ENCODE measurements around the gene MGP.

Gene MGP

DNA sequence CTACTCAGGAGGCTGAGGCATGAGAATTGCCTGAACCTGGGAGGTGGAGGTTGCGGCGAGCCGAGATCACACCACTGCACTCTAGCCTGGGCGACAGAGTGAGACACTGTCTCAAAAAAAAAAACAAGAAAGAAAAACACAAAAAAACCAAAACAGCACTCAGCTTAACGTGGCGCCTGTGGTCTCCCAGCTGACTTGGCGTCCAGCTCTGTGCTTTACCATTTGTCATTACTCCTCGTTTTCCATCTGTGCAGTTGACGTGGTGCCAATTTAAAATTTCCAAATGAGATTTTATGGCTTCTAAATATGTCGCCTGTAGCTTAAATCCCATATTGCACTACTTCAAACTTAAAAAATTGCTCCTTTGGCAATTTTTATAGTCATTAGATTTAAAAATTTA, 2.0 kb downstream of the MGP start:
- Histone ChIP-seq H3K27ac (ENCODE audit: low read depth, low read length) (no peak overlapping the region), H3K4me3 (ENCODE audit: low read depth, low read length) (no peak overlapping the region), H3K9ac (ENCODE audit: low read length) (no peak overlapping the region), H3K4me1 (ENCODE audit: control insufficient read depth, insufficient read depth, low read length) (no peaks in the 10 kb centered on the region), H3K27me3 (ENCODE audit: control insufficient read depth, insufficient read depth, low read length) (no peaks in the 10 kb centered on the region), H3K9me3 (ENCODE audit: control insufficient read depth, insufficient read depth, low read depth, low read length) (no peaks in the 10 kb centered on the region), H3K36me3 (ENCODE audit: control insufficient read depth, insufficient read depth, low read length) (no peaks in the 10 kb centered on the region)

GRCh38 chr12:14880890-14881453, 4.7 kb downstream of the MGP start:
- H3K4me3 ChIP-seq (ENCODE audit: low read depth, low read length), result no peak overlapping the region

DNA sequence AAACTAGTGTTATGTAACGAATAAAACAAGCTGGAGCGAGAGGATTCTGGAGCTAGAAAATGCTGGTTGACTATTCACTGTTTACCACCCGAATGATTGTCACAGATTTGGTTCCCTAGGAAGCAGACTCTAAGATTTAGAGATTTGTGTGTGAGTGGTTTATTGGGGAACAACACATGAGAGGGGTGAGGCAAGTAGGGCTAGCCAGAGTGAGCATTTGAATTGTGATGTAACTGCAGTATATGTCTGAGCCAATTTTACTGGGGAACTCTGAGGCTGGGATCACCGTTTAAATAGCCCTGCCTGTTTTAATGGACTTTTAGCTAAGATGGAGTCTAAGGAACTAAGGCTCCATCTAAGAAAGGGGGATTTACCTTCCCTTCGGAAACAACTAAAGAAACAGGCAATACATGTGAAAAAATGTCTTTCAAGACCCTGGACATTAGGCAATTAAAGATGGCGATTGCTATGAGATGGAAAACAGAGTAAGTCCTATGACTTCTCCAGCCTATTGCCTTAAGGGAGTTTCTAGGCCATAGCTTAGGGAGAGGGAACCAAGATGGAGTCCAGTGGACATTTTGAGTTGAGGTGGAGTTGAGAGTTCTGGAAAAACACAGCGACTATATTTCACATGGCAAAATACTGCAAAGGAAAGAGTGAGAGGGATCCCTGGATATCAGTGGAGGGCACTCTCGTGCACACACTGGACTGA, 6.3 kb downstream of the MGP start:
- no peaks in the 10 kb centered on the region for H3K36me3 ChIP-seq (ENCODE audit: control insufficient read depth, insufficient read depth, low read length)

More at GRCh38 chr12:14880890-14881453, 4.7 kb downstream of the MGP start:
- no peaks in the 10 kb centered on the region for H3K4me1 ChIP-seq (ENCODE audit: control insufficient read depth, insufficient read depth, low read length)
- H3K27me3 ChIP-seq (ENCODE audit: control insufficient read depth, insufficient read depth, low read length), result no peaks in the 10 kb centered on the region
- H3K9me3 ChIP-seq (ENCODE audit: control insufficient read depth, insufficient read depth, low read depth, low read length), result no peaks in the 10 kb centered on the region
- no peaks in the 10 kb centered on the region for H3K36me3 ChIP-seq (ENCODE audit: control insufficient read depth, insufficient read depth, low read length)
- no peak overlapping the region for H3K9ac ChIP-seq (ENCODE audit: low read length)
- no peak overlapping the region for H3K27ac ChIP-seq (ENCODE audit: low read depth, low read length)

DNA sequence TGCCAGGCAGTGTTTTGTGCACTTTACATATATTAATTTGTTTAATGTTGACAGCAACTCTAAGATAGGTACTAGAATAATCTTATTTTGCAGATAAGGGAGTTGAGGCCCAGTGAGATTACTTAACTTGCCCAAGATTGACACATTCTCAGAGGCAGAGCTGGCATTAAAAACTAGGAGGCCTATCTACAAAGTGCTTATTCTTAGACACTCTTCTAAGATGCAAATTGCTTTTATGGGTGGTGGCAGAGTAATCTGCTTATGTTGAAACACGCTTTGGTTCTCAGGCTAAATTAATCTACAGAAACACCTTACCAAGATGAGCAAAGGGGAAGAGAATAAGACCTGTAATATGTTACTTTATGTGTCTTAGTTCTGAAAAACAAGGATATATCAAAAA, 7.2 kb downstream of the MGP start:
- Histone ChIP-seq H3K9me3 (ENCODE audit: control insufficient read depth, insufficient read depth, low read depth, low read length) (no peaks in the 10 kb centered on the region), H3K27ac (ENCODE audit: low read depth, low read length) (no peak overlapping the region), H3K4me1 (ENCODE audit: control insufficient read depth, insufficient read depth, low read length) (no peaks in the 10 kb centered on the region), H3K4me3 (ENCODE audit: low read depth, low read length) (no peak overlapping the region), H3K9ac (ENCODE audit: low read length) (no peak overlapping the region), H3K36me3 (ENCODE audit: control insufficient read depth, insufficient read depth, low read length) (no peaks in the 10 kb centered on the region), H3K27me3 (ENCODE audit: control insufficient read depth, insufficient read depth, low read length) (no peaks in the 10 kb centered on the region)

More for the DNA sequence above, 6.3 kb downstream of the MGP start:
- no peak overlapping the region for H3K9ac ChIP-seq (ENCODE audit: low read length)
- no peak overlapping the region for H3K27ac ChIP-seq (ENCODE audit: low read depth, low read length)
- H3K4me3 ChIP-seq (ENCODE audit: low read depth, low read length), result no peak overlapping the region
- no peaks in the 10 kb centered on the region for H3K27me3 ChIP-seq (ENCODE audit: control insufficient read depth, insufficient read depth, low read length)
- no peaks in the 10 kb centered on the region for H3K4me1 ChIP-seq (ENCODE audit: control insufficient read depth, insufficient read depth, low read length)
- H3K9me3 ChIP-seq (ENCODE audit: control insufficient read depth, insufficient read depth, low read depth, low read length), result no peaks in the 10 kb centered on the region

- H3K27ac ChIP-seq (ENCODE audit: low read depth, low read length), result no peak overlapping the region
Measured at GRCh38 chr12:14876833-14877232, 8.8 kb downstream of the MGP start.

GRCh38 chr12:14874882-14875281, 10.8 kb downstream of the MGP start:
- Histone ChIP-seq H3K27ac (ENCODE audit: low read depth, low read length) (no peak overlapping the region), H3K9me3 (ENCODE audit: control insufficient read depth, insufficient read depth, low read depth, low read length) (no peaks in the 10 kb centered on the region), H3K4me3 (ENCODE audit: low read depth, low read length) (no peak overlapping the region), H3K4me1 (ENCODE audit: control insufficient read depth, insufficient read depth, low read length) (no peaks in the 10 kb centered on the region), H3K27me3 (ENCODE audit: control insufficient read depth, insufficient read depth, low read length) (no peaks in the 10 kb centered on the region), H3K36me3 (ENCODE audit: control insufficient read depth, insufficient read depth, low read length) (no peaks in the 10 kb centered on the region), H3K9ac (ENCODE audit: low read length) (no peak overlapping the region)

More at GRCh38 chr12:14876833-14877232, 8.8 kb downstream of the MGP start:
- Histone ChIP-seq H3K9ac (ENCODE audit: low read length) (no peak overlapping the region), H3K4me1 (ENCODE audit: control insufficient read depth, insufficient read depth, low read length) (no peaks in the 10 kb centered on the region), H3K9me3 (ENCODE audit: control insufficient read depth, insufficient read depth, low read depth, low read length) (no peaks in the 10 kb centered on the region), H3K4me3 (ENCODE audit: low read depth, low read length) (no peak overlapping the region), H3K36me3 (ENCODE audit: control insufficient read depth, insufficient read depth, low read length) (no peaks in the 10 kb centered on the region), H3K27me3 (ENCODE audit: control insufficient read depth, insufficient read depth, low read length) (no peaks in the 10 kb centered on the region)

DNA sequence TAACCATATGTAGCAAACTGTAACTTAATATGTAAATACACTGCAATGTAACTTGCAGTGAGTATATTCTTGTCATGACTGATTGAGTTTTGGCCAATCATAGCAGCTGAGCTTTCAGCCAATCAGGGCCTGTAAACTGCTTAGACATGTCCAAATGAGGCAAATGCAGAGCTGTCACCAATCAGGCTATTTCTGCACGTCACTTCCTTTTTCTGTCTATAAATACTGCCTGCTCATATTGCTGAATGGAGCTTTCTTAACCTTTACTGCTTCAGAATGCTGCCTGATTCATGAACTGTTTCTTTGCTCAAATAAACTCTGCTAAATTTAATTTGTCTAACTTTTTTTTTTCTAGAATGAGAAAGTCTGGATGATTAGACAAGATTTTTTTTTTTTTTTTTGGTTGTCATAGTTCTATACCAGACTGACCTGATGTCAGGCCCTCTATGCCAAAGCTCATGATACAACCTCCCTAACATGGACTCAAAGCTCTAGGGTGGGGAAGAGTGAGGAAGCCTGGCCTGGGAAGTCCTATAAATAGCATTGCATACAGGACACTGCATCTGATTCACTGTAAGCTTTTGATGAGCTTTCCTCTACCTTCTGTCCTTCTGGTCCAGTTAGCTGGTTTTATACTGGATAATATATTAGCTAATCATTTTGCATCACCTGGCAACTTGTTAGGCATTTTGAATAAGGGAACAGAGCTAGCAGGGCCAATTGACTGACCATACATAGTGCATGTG, 12.0 kb downstream of the MGP start:
- no peaks in the 10 kb centered on the region for H3K27me3 ChIP-seq (ENCODE audit: control insufficient read depth, insufficient read depth, low read length)

DNA sequence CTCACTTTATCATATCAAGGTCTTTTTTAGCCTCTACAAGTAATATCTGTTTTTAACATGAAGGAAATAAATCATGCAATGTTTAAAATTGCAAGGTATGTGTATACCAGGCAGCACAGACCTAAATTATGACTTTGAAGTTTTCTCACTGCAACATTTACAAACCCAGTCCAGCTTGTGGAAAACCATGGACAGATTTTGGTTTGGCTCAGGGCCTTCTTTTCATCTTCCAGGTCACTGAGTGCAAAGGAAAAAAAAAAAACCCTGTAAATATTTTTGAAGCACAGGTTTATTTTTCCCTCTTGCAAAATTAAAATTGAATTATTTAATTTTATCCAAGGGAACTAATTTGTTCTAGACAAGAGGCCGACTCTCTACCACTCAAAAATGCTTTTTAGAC, 13.8 kb downstream of the MGP start:
- no peak overlapping the region for H3K27ac ChIP-seq (ENCODE audit: low read depth, low read length)
- peaks cover 16% of the 10 kb centered on the region for H3K9me3 ChIP-seq (ENCODE audit: control insufficient read depth, insufficient read depth, low read depth, low read length)
- no peaks in the 10 kb centered on the region for H3K4me1 ChIP-seq (ENCODE audit: control insufficient read depth, insufficient read depth, low read length)
- no peak overlapping the region for H3K9ac ChIP-seq (ENCODE audit: low read length)
- no peaks in the 10 kb centered on the region for H3K27me3 ChIP-seq (ENCODE audit: control insufficient read depth, insufficient read depth, low read length)
- no peaks in the 10 kb centered on the region for H3K36me3 ChIP-seq (ENCODE audit: control insufficient read depth, insufficient read depth, low read length)
- H3K4me3 ChIP-seq (ENCODE audit: low read depth, low read length), result no peak overlapping the region

More for the DNA sequence above, 12.0 kb downstream of the MGP start:
- no peak overlapping the region for H3K27ac ChIP-seq (ENCODE audit: low read depth, low read length)
- H3K4me1 ChIP-seq (ENCODE audit: control insufficient read depth, insufficient read depth, low read length), result no peaks in the 10 kb centered on the region
- no peaks in the 10 kb centered on the region for H3K36me3 ChIP-seq (ENCODE audit: control insufficient read depth, insufficient read depth, low read length)
- peaks cover 2% of the 10 kb centered on the region; the same call in 1 of the 2 replicates for H3K9me3 ChIP-seq (ENCODE audit: control insufficient read depth, insufficient read depth, low read depth, low read length)
- H3K9ac ChIP-seq (ENCODE audit: low read length), result no peak overlapping the region
- no peak overlapping the region for H3K4me3 ChIP-seq (ENCODE audit: low read depth, low read length)

GRCh38 chr12:14871247-14871646, 14.4 kb downstream of the MGP start:
- Histone ChIP-seq H3K4me1 (ENCODE audit: control insufficient read depth, insufficient read depth, low read length) (no peaks in the 10 kb centered on the region), H3K36me3 (ENCODE audit: control insufficient read depth, insufficient read depth, low read length) (no peaks in the 10 kb centered on the region), H3K27ac (ENCODE audit: low read depth, low read length) (no peak overlapping the region), H3K4me3 (ENCODE audit: low read depth, low read length) (no peak overlapping the region), H3K27me3 (ENCODE audit: control insufficient read depth, insufficient read depth, low read length) (no peaks in the 10 kb centered on the region), H3K9ac (ENCODE audit: low read length) (no peak overlapping the region), H3K9me3 (ENCODE audit: control insufficient read depth, insufficient read depth, low read depth, low read length) (peaks cover 20% of the 10 kb centered on the region)

DNA sequence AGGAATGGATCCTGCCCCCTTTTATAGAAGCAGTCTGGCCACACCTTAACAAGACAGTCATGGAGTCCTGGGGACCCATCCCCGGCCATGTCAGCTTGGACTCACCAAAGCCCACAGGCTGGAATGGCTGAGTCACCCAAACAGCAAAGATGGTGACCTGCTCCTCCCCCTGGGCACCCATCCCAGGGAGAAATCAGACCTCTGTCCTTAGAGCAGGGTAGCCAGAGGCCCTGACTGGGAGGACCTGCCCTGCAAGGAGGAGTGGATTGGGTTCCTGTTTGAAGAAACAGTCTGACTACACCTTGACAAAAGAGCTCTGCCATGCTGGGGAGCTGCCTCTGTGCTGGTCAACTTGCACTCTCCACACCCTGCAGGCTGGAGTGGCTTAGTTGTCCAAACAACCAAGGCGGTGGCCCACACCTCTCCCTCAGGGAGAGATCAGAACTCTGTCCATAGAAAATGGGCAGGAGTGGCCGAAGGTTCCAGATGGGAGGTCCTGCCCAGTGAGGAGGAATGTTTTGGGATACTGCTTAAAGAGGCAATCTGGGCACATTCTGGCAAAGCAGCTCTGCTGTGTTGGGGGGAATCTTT, 16.6 kb downstream of the MGP start:
- Histone ChIP-seq H3K9me3 (ENCODE audit: control insufficient read depth, insufficient read depth, low read depth, low read length) (peaks cover 20% of the 10 kb centered on the region), H3K27ac (ENCODE audit: low read depth, low read length) (no peak overlapping the region), H3K36me3 (ENCODE audit: control insufficient read depth, insufficient read depth, low read length) (no peaks in the 10 kb centered on the region), H3K27me3 (ENCODE audit: control insufficient read depth, insufficient read depth, low read length) (no peaks in the 10 kb centered on the region), H3K4me3 (ENCODE audit: low read depth, low read length) (no peak overlapping the region), H3K4me1 (ENCODE audit: control insufficient read depth, insufficient read depth, low read length) (no peaks in the 10 kb centered on the region), H3K9ac (ENCODE audit: low read length) (no peak overlapping the region)

- no peaks in the 10 kb centered on the region for H3K27me3 ChIP-seq (ENCODE audit: control insufficient read depth, insufficient read depth, low read length)
- no peaks in the 10 kb centered on the region for H3K4me1 ChIP-seq (ENCODE audit: control insufficient read depth, insufficient read depth, low read length)
- no peak overlapping the region for H3K27ac ChIP-seq (ENCODE audit: low read depth, low read length)
- no peaks in the 10 kb centered on the region for H3K36me3 ChIP-seq (ENCODE audit: control insufficient read depth, insufficient read depth, low read length)
- no peak overlapping the region for H3K9ac ChIP-seq (ENCODE audit: low read length)
- H3K4me3 ChIP-seq (ENCODE audit: low read depth, low read length), result no peak overlapping the region
- peaks cover 7% of the 10 kb centered on the region; the same call in 1 of the 2 replicates for H3K9me3 ChIP-seq (ENCODE audit: control insufficient read depth, insufficient read depth, low read depth, low read length)
Measured at GRCh38 chr12:14860490-14860889, 25.2 kb downstream of the MGP start.
